Endometrial microvascular endothelial cells (primary cell): Measurements from ENCODE around the gene SRRM1. TPM values are rescaled to one million over a fixed set of nuclear protein-coding genes. Genes with fewer than 3 reads are reported as not detected.

Experiments
- in situ Hi-C: cut with HindIII; loops from 2 replicates; pipeline ENCODE4 v1.10.0; 2017; ENCODE audit warnings: low sequenced_read_pairs, low pct_unique_long_range_greater_than_20kb; ENCODE audit errors: inconsistent ontology term
- total RNA-seq: library from RNA; depleted of rRNA; stranded (reverse); fragments of >200 nt; gene quantifications from one replicate; pipeline ENCODE4 v1.2.3, GENCODE V29; 2015; ENCODE audit errors: inconsistent ontology term

SRRM1 gene
- 38.7 TPM for total RNA-seq

DNA sequence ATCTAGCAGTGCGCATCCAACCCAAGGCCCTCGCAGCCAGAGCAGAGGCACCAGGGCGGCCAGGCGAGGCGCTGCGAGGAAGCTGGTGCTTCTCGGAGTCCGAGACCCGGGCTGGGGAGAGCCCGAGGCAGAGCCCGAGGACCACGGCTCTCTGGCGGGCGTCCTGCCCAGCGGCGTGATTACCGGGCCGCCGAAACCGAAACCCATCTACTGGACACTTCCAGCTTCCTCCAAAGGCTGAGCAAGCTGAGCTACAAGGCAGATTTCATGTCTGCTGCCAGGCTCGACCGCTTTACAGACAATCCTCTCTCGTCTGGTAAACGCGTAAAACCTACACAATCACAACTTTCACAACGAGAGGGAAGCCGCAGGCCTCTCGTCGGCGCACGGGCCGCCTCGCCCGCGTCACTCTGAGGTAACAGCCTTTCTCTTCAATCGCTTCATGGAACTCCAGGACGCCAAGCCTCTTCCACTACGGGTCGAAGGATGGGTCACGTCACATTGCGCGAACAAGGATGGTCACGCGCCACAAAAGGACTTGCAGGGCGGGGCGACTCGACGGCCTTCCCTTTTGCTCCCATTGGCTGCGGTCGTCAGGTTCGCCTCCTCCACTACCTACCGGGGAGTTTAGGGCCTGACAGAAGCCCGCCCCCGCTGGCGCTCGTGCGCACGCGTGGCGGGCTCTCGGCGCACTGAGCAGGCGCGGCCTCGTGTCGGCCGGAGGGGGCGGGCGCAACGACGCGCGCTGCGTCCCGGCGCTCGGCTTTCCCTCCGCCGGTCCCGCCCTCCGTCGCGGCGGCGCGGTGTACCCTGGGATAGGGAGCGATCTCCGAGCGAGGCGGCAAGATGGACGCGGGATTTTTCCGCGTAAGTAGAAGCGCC lies at the start of gene SRRM1:
Gene SRRM1 (plus strand): TSS at position 822 of the 882 bp plus-strand sequence. CDS start 25 bp downstream, at position 847.
- in situ Hi-C loops, result no loop called here

GRCh38 chr1:24594328-24594598 lies 48.8 kb upstream of the SRRM1 start:
- in situ Hi-C loops, result no loop called here

DNA sequence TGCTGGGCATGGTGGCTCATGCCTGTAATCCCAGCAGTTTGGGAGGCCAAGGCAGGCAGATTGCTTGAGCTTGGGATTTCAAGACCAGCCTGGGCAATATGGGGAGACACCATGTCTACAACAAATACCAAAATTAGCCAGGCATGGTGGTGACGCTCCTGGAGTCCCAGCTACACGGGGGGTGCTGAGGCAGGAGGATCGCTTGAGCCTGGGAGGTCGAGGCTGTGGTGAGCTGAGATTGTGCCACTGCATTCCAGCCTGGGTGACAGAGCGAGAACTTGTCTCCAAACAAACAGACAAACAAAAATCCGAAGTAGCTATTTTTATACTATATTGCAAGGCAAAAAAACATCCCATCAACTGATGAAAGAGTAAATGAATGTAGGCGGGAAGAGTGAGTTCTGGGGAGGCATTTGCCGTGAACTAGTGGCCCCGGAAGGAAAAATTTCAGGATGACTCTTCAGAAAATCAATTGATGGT lies 46.7 kb upstream of the SRRM1 start:
- in situ Hi-C loops, result no loop called here

DNA sequence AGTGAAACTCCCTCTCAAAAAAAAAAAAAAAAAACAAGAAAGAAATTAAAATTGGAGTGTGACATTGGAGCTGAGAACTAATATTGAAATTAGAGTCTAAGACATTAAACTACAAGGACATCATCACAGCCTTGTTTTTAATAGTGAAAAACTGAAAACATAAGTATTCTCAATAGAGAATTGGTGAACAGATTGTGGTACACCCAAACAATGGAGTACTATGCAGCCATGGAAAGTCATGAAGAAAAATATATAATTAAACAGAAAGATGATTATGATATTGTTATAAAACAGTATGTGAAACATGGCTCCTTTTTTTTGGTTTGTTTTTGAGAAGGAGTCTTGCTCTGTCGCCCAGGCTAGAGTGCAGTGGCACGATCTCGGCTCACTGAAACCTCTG lies 43.8 kb upstream of the SRRM1 start:
- in situ Hi-C loops, result no loop called here

DNA sequence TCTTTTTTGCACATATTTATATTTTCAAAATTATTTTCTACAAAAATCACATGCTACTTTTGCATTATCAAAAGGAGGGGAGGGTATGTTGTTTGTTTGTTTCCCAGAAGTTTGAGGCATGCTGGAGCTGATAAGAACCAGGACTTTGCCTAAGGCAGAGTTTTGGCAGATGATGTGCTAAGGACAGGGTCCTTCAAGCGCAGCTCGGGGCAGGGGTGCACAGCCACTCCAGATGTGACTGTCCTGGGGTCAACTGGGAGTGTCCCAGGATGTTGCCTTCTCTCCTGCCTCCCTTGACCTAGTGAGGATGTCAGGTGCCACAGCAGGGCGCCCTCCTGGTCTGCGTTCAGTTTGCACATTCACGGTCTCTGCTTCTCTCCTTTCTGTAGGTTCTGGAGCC lies 42.6 kb upstream of the SRRM1 start:
- in situ Hi-C loops, result no loop called here

DNA sequence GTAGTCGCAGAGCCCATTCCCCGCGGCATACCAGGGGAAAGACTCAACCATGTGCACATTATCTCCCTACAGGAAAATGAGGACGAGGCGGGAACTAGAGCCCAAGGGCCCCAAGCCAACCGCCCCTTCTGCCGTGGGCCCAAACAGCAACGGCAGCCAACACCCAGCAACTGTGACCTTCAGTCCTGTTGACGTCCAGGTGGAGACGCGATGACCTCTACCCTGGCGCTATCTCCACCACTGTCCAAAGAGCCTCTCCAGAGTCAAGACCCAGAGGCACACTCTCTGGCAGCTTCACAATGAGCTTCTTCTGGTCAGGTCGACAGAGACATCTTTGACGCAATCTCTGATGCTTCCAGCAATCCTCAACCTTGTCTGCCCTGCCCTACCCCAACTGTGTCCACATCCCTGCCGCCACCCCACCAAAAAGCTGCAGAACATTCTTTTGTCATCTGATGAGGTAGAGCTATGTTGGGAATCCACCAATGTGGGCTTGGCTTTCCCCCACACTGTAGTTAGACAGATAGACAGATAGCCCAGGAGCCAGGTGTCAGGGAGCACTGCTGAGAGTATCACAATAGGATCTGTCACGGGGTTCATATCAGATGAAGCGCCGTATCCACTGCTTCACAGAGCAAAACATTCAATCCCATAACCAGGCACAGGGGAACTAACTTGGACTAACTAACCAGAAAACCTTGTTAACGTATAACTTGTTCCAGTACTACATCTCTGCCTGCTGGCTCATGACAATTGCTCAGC lies 37.4 kb upstream of the SRRM1 start:
- in situ Hi-C loops, result no loop called here

GRCh38 chr1:24606296-24606605 lies 36.9 kb upstream of the SRRM1 start:
- in situ Hi-C loops, result no loop called here

DNA sequence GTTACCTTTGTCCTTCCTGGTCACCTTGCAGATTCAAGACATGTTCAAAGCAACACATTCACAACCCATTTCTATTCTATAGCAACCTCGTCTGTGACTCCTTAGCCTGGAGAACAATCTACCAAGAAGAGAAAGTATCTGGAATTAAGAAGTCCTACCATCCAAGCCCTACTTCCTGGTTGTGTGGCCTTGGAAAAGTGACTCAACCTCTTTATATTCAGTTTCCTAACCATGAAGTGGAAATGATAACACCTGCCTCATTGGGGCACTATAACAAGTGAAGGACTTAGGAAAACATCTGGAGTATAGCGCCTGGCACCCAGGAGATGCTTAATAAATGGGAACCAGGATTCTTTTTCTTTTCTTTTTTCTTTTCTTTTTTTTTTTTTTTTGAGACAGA lies 36.5 kb upstream of the SRRM1 start:
- in situ Hi-C loops, result no loop called here

GRCh38 chr1:24609949-24610517 lies 33.1 kb upstream of the SRRM1 start:
- in situ Hi-C loops, result no loop called here

DNA sequence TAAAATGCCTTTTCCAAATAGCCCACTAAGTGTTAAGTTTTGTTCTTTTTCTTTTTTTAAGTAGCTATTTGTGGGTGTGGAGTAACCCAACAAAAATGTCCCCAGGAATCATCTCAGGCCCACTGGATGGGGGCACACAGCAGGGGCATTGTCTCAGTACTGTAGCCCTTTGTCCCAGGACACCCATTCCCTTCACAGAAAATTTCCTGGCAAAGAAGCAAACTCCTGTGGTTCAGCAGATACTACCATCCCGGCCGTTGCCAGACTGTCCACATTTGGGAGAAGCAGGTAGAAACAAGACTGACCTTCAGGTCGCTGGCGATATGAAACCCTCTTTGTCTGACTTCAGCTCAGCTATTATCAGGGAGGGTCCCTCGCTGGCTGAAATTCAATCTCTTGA lies 23.7 kb upstream of the SRRM1 start:
- in situ Hi-C loops, result no loop called here

GRCh38 chr1:24620678-24621077 lies 22.4 kb upstream of the SRRM1 start:
- in situ Hi-C loops, result no loop called here

DNA sequence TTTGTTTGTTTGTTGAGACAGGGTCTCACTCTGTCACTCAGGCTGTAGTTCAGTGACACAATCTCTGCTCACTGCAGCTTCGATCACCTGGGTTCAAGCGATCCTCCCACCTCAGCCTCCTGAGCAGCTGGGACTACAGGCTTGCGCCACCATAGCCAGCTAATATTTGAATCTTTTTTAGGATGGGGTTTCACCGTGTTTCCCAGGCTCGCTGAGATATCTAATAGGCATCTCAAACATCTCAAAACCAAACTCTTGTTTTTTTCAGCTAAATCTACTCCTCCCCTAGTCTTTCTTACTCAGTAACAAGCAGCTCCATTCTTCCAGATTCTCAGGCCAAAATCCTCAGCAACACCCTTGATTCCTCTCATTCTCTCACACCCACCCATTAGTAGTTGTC lies 22.0 kb upstream of the SRRM1 start:
- in situ Hi-C loops, result no loop called here

DNA sequence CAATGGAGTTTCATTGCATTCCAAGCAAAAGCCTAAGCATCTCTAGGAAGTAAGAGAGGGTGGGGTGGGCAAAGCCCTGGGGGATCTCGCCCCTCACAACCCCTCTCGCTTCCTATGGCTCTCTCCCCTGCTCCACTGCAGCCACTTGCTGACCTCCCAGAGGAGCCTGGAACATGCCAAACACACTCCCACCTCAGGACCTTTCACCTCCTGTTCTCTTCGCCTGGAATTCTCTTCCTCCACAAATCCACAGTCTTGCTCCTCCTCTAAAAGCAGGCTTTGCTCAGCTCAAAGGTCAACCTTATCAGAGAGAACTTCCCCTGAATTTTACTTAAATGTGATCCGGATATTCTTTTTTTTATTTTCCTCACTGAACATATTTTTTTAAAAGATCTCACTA lies 20.9 kb upstream of the SRRM1 start:
- in situ Hi-C loops, result no loop called here

DNA sequence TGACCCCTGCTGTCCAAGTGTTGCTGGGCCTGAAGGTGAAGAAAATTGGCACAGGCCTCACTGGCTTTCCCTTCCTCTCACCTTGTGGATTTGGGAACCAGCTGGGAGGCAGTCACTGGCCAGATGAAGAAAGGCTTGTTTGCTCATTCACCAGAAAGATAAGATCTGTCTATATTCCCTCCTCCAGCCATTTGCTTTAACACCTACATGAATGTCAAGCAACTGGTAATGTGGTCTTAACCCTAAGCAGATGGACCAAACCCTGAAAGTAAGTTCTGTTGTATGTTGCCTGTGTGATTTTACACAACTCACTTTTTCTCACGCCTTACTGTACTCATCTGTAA lies 10.3 kb upstream of the SRRM1 start:
- in situ Hi-C loops, result no loop called here

- in situ Hi-C loops, result no loop called here
Observed at GRCh38 chr1:24635195-24635843, 7.8 kb upstream of the SRRM1 start.

GRCh38 chr1:24636661-24637357 lies 6.3 kb upstream of the SRRM1 start:
- in situ Hi-C loops, result no loop called here

DNA sequence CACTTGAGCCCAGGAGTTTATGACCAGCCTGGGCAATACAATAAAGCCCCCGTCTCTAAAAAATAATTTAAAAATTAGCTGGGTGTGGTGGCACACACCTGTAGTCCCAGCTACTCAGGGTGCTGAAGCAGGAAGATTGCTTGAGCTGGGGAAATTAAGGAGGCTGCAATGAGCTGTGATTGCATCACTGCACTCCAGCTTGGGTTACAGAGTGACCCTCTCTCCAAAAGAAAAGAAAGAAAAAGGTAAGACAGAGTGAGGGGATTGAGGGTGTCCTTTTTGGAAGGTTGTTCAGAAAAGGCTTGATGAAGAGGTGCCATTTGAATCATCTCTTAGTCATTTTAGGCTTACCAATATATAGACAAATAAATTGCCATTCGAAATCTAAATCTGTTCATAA lies 4.0 kb upstream of the SRRM1 start:
- in situ Hi-C loops, result no loop called here

DNA sequence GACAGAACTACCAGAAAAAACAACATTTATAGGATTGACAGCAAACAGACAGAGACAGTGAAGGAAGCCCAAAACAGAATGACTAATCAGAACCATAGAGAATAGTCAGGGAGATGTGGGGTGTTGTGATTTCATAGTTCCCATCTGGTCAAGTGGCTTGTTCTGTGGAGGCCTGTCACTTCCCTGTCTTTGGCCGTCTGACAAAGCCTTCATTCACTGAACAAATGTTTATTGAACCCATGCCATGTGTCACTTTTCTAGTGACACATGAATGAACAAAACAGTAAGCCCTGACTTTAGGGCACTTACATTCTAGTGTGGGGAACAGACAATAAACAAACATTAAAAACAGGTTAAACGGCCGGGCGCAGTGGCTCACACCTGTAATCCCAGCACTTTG lies 3.2 kb upstream of the SRRM1 start:
- in situ Hi-C loops, result no loop called here

DNA sequence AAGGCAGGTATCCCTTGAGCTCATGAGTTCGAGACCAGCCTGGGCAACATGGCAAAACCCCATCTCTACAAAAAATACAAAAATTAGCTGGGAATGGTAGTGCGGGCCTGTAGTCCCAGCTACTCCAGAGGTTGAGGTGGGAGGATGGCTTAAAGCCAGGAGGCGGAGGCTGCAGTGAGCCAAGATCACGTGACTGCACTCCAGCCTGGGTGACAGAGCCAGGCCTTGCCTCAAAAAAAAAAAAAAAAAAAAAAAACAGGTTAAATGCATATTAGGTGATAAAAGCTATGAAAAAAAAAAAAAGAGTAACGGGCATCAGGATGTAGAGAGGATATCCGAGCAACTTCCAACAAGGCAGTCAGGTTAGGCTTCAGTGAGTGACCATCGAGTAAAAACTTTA lies 2.8 kb upstream of the SRRM1 start:
- in situ Hi-C loops, result no loop called here
